NCI-H2196 (cell line): ENCODE data around the gene HIPK1.
"Not testable (repeated sequence)": the region's sequence is repeated elsewhere in the genome, so short reads cannot be mapped to it uniquely, and the experiment has no call there.

Source experiments
- DNase-seq: peaks from one replicate; lab custom pipeline; 2025; ENCODE audit not compliant: unreplicated experiment; lab: John Stamatoyannopoulos, UW

Gene HIPK1

DNA sequence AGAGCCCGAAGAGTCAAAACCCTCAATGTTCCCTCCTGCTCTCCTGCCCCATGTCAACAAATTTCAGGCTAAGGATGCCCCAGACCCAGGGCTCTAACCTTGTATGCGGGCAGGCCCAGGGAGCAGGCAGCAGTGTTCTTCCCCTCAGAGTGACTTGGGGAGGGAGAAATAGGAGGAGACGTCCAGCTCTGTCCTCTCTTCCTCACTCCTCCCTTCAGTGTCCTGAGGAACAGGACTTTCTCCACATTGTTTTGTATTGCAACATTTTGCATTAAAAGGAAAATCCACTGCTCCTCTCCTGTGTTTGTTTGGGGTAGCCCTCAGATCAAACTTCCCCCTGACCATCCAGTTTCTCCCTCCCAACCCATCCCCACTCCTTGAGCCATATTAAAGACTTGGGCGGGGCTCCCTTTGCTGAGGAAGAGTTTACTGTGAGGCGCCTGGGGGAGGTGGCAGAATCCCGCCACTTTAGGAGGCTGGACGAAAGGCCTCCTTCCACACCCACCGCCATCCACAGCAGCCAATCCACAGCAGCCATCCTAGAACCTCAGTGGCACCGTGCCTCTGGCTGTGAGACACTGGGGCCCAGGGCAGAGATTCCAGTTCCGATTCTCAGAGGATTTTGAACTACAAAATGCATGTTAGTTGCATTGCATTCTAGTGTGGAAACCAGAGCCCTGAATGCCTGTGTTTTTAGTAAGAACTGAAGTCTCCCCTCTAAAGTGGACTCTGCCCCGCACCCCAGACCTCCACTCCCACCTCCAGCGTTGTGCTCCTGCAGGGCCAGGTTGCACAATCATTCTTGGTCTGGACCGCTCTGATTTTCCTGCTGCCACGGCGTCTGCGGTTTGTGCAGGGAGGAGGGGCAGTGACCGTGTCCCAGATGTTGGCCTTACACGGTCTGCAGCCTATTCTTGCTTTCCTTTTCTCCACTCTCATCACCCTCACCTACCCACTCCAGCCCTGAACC is 53.1 kb downstream of the HIPK1 start:
- no peak for DNase-seq

- DNase-seq = no peak
These were observed 53.8 kb downstream of the HIPK1 start for GRCh38 chr1:113982949-113983348.

- DNase-seq = no peak
These were observed 54.3 kb downstream of the HIPK1 start for GRCh38 chr1:113983391-113983790.

DNA sequence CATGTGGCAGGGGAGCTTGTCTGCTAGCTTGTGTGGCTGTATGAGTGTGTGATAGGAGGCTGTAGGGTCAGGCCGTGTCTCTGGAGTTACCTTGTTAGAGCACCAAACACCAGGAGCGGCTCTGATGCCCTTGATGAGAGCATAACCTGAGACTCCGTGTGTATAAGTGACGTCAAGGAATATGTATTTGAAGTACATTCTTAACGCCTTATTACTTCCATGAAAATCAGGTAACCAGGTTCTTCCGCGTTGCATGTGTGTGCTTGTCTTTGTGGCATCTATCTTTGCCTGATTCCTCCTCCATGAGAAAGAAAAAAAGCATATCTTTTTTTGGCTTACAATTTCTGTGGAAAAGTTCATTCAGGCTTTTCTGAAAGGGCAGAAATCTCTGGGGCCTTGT is 54.7 kb downstream of the HIPK1 start:
- no peak for DNase-seq

DNA sequence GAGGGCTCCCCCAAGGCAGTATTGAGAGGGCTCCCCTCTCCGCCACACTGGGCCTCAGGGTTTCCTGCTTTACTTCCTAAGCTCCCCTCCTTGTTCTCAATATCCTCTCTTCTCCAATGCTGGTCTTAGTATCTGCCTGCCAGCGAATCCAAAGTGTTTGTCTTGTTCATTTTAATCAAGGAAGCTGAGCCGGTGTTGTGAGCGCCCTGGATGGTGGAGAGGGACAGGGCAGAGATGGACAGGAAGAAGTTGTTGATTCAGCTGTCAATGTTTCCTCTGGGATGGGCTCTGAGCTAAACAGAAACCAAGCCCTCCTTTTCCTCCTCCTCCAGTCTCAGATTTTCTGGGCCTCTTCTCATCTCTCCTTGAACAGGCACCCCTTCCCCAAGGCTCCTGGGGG is 55.6 kb downstream of the HIPK1 start:
- no peak for DNase-seq

DNA sequence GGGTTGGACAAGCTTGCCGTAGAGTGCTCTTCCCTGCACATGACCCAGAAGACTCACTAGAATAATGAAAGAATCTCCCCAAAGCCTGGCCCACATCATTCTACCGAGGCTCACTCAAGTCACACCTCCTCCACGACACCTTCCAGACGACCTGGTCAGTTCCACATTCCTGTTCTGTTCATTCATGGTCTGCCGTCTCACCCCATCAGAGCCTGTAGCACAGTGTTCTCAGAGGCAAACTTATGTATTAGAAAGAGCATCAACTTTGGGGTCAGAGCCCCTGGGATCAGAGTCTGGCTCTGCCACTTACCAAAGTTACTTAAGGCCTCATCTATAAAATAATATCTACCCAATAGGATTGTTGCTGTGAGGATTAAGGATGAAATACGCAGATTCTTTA is 57.7 kb downstream of the HIPK1 start:
- no peak for DNase-seq

GRCh38 chr1:113987259-113987658 is 58.1 kb downstream of the HIPK1 start:
- no peak for DNase-seq

DNA sequence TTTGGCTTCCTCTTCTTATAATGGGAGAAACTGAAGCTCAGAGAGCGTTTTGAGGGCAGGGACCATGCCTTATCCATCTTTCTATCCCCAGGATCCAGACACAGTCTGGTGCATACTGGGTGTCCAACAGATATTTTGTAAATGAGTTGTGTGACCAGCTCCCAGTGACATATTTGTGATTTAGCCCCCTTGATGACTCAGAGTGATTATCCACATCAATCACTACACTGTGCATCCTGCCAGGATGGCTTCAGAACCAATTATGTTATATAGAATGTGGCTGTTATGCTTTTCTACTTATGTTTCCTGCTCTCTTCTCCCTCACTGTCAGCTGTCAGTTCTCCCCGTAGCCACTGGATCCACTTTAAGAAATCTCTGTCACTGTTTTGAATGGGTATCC is 61.4 kb downstream of the HIPK1 start:
- no peak for DNase-seq

- DNase-seq = no peak
These were observed 61.8 kb downstream of the HIPK1 start for GRCh38 chr1:113990961-113991360.

- DNase-seq = no peak
These were observed 62.4 kb downstream of the HIPK1 start for GRCh38 chr1:113991467-113991997.

DNA sequence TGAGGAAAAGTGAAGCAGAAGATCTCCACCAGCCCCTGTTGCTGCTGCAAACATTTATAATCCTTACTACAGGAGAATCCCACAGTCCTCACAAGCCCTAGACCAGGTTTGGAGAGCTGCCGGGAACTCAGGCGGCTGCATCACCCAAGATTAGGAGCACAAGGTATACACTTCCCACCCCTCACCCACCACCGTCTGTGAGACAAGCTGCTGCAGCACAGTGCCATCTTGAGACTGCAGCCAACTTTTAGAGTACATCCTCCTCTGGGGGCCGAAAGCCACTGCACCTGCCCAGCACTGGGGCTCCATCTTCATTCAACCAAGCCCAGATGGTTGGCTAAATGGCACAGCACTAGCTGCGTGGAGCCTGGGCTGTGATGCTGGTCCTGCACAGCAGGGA is 63.9 kb downstream of the HIPK1 start:
- DNase-seq = no peak

DNA sequence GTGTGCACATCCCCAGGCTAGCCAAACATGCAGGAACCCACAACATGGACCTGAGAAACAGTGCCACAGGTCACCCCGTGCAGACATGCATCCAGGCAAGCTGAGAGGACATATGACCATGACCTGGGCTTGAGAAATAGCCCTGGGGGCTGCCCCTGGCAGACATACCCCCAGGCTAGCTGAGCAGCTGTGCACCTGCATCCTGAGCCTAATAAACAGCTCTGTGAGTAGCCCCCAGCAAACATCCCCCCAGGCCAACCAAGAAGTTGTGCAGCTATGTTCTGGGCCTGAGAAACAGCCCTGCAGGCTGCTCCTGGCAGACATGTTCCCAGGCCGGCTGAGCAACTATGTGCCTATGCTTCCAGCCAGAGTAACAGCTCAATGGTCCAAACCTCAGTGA is 64.6 kb downstream of the HIPK1 start:
- DNase-seq = no peak

GRCh38 chr1:113995382-113995781 is 66.3 kb downstream of the HIPK1 start:
- no peak for DNase-seq

- DNase-seq = no peak
These were observed 69.2 kb downstream of the HIPK1 start for GRCh38 chr1:113998361-113998760.

DNA sequence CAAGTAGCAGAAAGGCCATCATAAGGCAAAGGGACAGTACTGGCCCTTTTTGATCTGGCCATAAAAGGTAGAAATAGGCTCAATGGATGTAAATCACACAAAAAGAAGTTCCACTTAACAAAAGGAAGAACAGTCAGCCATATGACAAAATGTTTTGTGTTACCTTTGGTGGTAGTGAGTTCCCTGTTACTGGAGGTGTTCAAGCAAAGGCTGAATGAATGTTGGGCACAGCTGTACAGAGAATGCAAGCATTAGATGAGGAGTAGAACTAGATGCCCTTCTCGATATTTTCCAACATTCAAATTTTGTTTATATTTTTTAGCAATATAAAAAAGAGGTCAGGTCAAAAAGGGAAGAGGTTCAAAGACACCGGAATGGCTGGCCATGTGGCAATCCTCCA is 70.1 kb downstream of the HIPK1 start:
- no peak for DNase-seq

DNA sequence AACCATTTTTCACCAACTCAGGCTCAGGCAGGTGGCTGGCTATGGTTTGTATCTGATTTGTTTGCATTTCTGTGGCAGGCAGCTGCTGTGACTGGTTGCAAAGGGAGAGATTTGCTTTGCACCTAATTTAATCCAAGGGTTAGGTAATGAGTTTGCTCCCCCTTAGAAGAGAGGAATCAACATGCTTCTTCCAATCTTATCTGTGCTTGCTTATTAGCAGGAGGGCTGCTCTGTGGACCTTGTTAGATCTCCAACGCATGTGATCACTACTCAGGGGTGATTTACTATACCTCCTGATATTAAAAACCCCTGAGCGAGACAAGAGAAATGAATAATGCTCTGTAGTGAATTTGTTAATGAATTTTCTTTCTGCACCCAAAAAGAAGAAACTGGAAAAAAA is 70.7 kb downstream of the HIPK1 start:
- DNase-seq = no peak

DNA sequence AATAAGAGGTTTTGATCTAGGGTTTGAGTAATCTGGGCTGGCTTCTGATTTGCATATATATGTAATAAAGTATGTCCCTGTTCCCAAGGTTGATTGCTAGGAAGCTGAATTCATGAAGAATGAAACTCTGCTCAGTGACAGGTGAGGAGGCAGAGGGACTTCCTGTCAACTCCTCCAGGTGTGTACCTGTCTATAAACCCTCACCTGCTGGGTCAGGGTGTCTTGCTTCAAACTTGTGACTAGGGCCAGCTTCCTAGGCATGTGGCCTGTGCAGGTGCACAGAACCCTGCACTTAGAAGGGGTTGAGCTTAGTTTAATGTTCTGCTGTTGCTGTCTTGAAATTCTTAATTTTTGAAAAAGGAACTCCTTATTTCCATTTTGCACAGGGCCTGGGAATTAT is 71.3 kb downstream of the HIPK1 start:
- no peak for DNase-seq

DNA sequence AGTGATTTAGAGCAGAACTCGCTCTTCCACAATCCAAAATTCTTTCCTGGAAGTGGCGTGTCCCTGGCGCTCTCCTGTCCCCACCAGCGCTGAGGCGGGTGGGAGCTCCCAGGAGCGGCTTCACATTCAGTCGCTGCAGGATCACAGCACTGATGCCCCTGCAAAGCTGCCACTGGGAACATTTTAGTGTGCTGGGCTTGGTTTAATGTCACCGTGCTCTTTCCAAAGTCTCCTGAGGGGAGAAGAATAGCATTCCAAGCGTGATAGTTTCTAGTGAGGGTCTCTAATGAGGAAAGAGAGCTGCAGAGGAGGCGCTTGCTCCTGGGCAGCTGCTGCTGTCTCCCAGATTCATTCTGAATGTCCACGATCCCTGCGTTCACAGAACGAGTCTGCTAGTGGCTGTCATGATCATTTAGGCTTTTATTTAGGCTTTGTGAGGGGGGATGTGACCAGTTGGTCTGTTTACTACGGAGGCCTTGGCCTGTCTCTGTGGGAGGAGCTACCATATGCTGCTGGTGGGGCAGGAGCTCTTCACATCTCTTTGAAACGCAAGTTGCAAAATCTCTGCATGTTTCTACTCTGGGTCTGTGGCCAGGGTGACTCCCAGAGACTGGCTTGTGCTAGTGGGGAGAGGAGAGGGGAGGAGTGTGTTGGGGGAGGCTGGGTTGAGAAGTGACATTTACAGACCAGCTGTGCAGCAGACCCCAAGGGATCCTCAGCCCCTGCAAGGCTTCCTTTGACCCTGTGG is 73.5 kb downstream of the HIPK1 start:
- DNase-seq = no peak

GRCh38 chr1:114003431-114003830 is 74.3 kb downstream of the HIPK1 start:
- no peak for DNase-seq

DNA sequence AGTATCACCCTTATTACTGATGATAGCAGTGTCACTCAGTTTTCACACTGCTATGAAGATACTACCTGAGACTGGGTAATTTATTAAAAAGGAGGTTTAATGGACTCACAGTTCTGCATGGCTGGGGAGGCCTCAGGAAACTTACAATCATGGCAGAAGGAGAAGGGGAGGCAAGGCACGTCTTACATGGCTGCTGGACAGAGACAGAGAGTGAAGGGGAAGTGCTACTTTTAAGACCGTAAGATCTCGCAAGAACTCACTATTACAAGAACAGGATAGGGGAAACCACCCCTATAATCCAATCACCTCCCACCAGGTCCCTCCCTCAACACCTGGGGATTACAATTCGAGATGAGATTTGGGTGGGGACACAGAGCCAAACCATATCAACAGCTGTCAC is 77.7 kb downstream of the HIPK1 start:
- not testable (repeated sequence) for DNase-seq

DNA sequence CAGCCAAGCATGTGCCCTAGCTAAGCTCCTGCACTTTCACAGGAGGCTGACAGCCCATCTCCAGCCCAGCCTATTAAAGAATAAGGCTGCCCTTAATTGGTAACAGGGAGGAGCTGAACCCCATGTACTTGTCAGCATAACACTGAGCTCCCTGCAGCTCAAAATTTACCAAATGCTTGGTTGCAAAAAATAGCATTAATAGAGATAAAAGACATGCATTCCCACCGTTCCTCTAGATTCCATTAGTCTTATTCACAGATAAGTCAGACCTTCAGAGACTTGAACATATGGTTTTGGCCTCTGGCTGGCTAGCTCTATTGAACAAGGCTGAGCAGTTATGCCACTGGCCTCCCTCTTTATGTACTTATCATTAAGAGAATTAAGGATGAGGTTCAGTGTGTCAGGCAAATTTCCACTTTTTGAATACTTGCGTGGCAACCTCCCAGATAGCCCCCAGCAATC is 79.4 kb downstream of the HIPK1 start:
- no peak for DNase-seq

DNA sequence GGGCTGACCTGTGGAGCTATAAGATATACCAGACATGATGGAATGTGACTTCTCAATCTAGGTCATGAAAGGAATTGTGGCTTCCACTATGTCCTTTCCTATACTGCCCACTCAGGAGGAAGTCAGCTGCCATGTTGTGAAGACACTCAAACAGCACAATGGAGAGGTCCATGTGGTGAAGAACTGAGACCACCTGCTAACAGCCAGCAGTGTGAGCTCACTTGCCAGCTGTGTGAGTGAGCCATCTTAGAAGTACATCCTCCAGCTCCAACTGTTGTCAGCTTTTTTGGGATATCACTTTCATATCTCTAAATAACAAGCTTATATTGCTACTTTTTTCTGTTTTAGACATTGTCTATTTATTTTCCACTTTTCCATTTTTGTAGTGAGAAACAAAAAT is 79.9 kb downstream of the HIPK1 start:
- no peak for DNase-seq
